ENCODE data around the gene KCND3. TPM values are rescaled to one million over a fixed set of nuclear protein-coding genes. Genes with fewer than 3 reads are reported as not detected.

KCND3 gene
- polyA plus RNA-seq, 2 donors: 0.57 to 1.6 TPM

DNA sequence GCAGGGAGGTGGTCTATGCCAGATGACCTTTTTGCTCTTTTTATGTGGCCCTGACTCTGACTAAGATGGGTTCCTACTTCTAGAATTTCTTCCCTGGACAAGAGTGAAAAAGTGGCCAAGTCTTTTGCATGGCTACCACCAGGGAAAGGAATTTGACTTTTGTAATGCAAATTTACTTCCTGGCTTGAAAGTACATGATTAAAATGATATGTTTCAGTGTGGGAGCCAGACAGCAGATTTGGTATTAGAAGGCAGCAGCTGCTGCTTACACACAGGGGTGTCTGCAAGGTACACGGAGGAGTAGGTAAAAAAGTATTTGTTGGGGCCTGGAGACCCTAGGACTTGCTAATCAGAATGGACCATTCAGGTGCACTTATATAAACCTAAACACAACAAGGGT, 78.4 kb downstream of the KCND3 start:
- WGBS, 2 donors: 76 to 87% methylated on average over 1 of the region's 1 CpG
- no peak overlapping the region for H3K27ac ChIP-seq (ENCODE audit: low read depth in 2 of 2, low read length in 1 of 2)
- no peak overlapping the region for H3K4me3 ChIP-seq (ENCODE audit: low read depth in 1 of 2, low read length in 2 of 2)
- peaks cover 0 to 3% of the 10 kb centered on the region in 2 donors for H3K4me1 ChIP-seq (ENCODE audit: control insufficient read depth in 2 of 2, insufficient read depth in 2 of 2, low read length in 1 of 2)
- no peaks in the 10 kb centered on the region for H3K9me3 ChIP-seq (ENCODE audit: control insufficient read depth in 2 of 2, insufficient read depth in 1 of 2, low read depth in 1 of 2, low read length in 1 of 2)
- no peaks in the 10 kb centered on the region for H3K36me3 ChIP-seq (ENCODE audit: control insufficient read depth in 2 of 2, insufficient read depth in 2 of 2, low read length in 1 of 2)
- no peaks in the 10 kb centered on the region for H3K27me3 ChIP-seq (ENCODE audit: control insufficient read depth in 1 of 2, insufficient read depth in 2 of 2, low read length in 2 of 2)

DNA sequence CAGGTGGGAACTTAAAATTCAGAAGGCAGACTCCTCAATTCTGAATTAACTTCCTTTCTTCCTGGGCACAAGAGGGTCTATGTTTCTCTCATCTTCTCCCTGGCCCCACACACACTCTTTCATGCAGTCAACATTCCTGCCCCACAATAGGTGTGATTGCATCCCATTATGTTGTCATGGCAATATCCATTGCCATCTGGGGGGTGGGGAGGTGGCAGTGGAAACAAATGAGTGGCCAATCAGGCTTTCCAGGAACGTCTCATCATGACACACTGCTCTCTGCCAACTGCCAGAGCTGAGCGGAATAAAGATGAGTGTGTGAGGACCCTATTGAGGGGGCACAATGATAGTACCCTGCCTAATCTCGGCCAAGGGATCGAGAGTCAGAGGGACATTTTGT, 80.4 kb downstream of the KCND3 start:
- no peak overlapping the region for H3K27ac ChIP-seq (ENCODE audit: low read depth in 2 of 2, low read length in 1 of 2)
- H3K4me1 ChIP-seq (ENCODE audit: control insufficient read depth in 2 of 2, insufficient read depth in 2 of 2, low read length in 1 of 2): peaks cover 0 to 5% of the 10 kb centered on the region in 2 donors
- no peak overlapping the region for H3K4me3 ChIP-seq (ENCODE audit: low read depth in 1 of 2, low read length in 2 of 2)
- no peaks in the 10 kb centered on the region for H3K9me3 ChIP-seq (ENCODE audit: control insufficient read depth in 2 of 2, insufficient read depth in 1 of 2, low read depth in 1 of 2, low read length in 1 of 2)
- H3K27me3 ChIP-seq (ENCODE audit: control insufficient read depth in 1 of 2, insufficient read depth in 2 of 2, low read length in 2 of 2): no peaks in the 10 kb centered on the region
- 67 to 76% methylated on average over 4 of the region's 4 CpGs for WGBS, 2 donors
- no peaks in the 10 kb centered on the region for H3K36me3 ChIP-seq (ENCODE audit: control insufficient read depth in 2 of 2, insufficient read depth in 2 of 2, low read length in 1 of 2)

DNA sequence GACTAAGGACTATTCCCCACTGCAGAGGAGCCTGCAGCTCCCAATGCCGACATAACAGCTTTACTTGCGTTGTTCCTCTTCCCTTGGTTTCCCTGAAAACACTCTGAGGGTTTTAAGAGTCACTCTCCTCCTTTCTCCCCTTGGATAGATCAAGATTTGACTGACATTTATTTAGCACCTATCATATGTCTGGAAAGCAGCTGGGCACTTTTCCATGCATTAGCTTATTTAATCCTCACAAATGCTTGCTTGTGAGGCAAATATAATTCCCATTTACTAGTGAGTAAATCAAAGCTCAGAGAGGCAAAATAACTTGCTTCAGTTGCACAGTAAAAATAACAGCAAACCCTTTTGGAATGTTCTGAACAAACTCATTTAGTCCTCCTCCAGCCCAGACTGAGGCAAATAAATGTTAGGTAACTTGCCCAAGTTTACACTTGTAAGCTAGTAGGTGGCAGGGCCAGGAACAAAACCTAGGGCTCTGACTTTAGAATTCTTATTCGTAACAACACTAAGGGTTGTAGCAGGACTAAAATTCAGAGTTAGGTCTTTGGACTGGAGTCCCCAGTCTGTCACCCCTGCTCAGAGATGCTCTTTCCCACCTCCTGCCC, 81.4 kb downstream of the KCND3 start:
- Histone ChIP-seq H3K36me3 (ENCODE audit: control insufficient read depth in 2 of 2, insufficient read depth in 2 of 2, low read length in 1 of 2) (no peaks in the 10 kb centered on the region), H3K9me3 (ENCODE audit: control insufficient read depth in 2 of 2, insufficient read depth in 1 of 2, low read depth in 1 of 2, low read length in 1 of 2) (no peaks in the 10 kb centered on the region)
- WGBS, 2 donors: 92% methylated on average over 3 of the region's 3 CpGs

DNA sequence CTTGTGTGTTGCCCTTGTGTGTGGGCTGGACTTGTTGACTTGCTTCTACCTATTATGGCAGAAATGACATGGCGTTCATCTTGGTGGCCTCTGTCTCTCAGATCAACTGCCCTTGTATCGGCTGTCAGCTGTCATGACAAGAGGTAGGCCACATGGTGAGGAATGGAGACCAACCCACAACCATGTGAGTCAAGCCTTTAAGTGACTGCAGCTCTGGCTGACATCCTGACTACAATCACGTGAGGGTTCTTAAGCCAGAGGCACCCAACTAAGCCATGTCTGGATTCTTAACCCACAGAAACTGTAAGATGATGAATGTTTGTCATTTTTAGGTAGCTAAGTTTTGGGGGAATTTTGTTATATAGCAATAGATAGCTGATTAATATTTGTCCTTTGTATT, 82.1 kb downstream of the KCND3 start:
- no peaks in the 10 kb centered on the region for H3K9me3 ChIP-seq (ENCODE audit: control insufficient read depth in 2 of 2, insufficient read depth in 1 of 2, low read depth in 1 of 2, low read length in 1 of 2)
- no peaks in the 10 kb centered on the region for H3K36me3 ChIP-seq (ENCODE audit: control insufficient read depth in 2 of 2, insufficient read depth in 2 of 2, low read length in 1 of 2)
- H3K27me3 ChIP-seq (ENCODE audit: control insufficient read depth in 1 of 2, insufficient read depth in 2 of 2, low read length in 2 of 2): no peaks in the 10 kb centered on the region
- no peak overlapping the region for H3K27ac ChIP-seq (ENCODE audit: low read depth in 2 of 2, low read length in 1 of 2)
- peaks cover 0 to 5% of the 10 kb centered on the region in 2 donors for H3K4me1 ChIP-seq (ENCODE audit: control insufficient read depth in 2 of 2, insufficient read depth in 2 of 2, low read length in 1 of 2)
- H3K4me3 ChIP-seq (ENCODE audit: low read depth in 1 of 2, low read length in 2 of 2): no peak overlapping the region
- WGBS, 2 donors: 68 to 79% methylated on average over 3 of the region's 3 CpGs

More for the DNA sequence above, 81.4 kb downstream of the KCND3 start:
- H3K27ac ChIP-seq (ENCODE audit: low read depth in 2 of 2, low read length in 1 of 2): no peak overlapping the region
- H3K4me3 ChIP-seq (ENCODE audit: low read depth in 1 of 2, low read length in 2 of 2): no peak overlapping the region
- peaks cover 0 to 5% of the 10 kb centered on the region in 2 donors for H3K4me1 ChIP-seq (ENCODE audit: control insufficient read depth in 2 of 2, insufficient read depth in 2 of 2, low read length in 1 of 2)
- no peaks in the 10 kb centered on the region for H3K27me3 ChIP-seq (ENCODE audit: control insufficient read depth in 1 of 2, insufficient read depth in 2 of 2, low read length in 2 of 2)

GRCh38 chr1:111906816-111907215, 82.7 kb downstream of the KCND3 start:
- no peaks in the 10 kb centered on the region for H3K27me3 ChIP-seq (ENCODE audit: control insufficient read depth in 1 of 2, insufficient read depth in 2 of 2, low read length in 2 of 2)
- no peak overlapping the region for H3K4me3 ChIP-seq (ENCODE audit: low read depth in 1 of 2, low read length in 2 of 2)
- no peaks in the 10 kb centered on the region for H3K9me3 ChIP-seq (ENCODE audit: control insufficient read depth in 2 of 2, insufficient read depth in 1 of 2, low read depth in 1 of 2, low read length in 1 of 2)
- H3K27ac ChIP-seq (ENCODE audit: low read depth in 2 of 2, low read length in 1 of 2): no peak overlapping the region
- WGBS, 2 donors: 36 to 40% methylated on average over 1 of the region's 1 CpG
- H3K36me3 ChIP-seq (ENCODE audit: control insufficient read depth in 2 of 2, insufficient read depth in 2 of 2, low read length in 1 of 2): no peaks in the 10 kb centered on the region
- peaks cover 0 to 5% of the 10 kb centered on the region in 2 donors for H3K4me1 ChIP-seq (ENCODE audit: control insufficient read depth in 2 of 2, insufficient read depth in 2 of 2, low read length in 1 of 2)

DNA sequence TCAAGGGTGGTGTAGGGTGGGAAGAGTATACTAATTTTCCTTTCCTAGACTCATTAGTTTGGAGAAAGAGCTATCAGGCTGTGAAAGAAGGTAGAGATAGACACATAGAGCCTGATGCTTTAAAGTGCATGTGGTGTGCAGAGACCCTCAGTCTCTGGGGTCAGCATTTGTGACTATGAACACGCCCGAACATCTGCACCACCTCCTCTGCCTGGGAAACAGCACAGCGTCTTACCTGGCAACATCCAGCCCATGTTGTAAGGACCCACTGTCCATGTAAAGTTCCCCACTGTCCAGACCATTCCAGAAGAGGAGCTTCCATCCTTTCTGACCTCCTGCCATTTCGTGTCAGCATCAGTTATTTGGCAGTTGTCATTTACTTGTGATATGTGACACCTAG, 83.4 kb downstream of the KCND3 start:
- Histone ChIP-seq H3K4me3 (ENCODE audit: low read depth in 1 of 2, low read length in 2 of 2) (no peak overlapping the region), H3K4me1 (ENCODE audit: control insufficient read depth in 2 of 2, insufficient read depth in 2 of 2, low read length in 1 of 2) (peaks cover 0 to 5% of the 10 kb centered on the region in 2 donors), H3K9me3 (ENCODE audit: control insufficient read depth in 2 of 2, insufficient read depth in 1 of 2, low read depth in 1 of 2, low read length in 1 of 2) (no peaks in the 10 kb centered on the region), H3K27me3 (ENCODE audit: control insufficient read depth in 1 of 2, insufficient read depth in 2 of 2, low read length in 2 of 2) (no peaks in the 10 kb centered on the region), H3K36me3 (ENCODE audit: control insufficient read depth in 2 of 2, insufficient read depth in 2 of 2, low read length in 1 of 2) (no peaks in the 10 kb centered on the region), H3K27ac (ENCODE audit: low read depth in 2 of 2, low read length in 1 of 2) (no peak overlapping the region)
- WGBS, 2 donors: 86 to 87% methylated on average over 4 of the region's 4 CpGs

GRCh38 chr1:111904478-111905218, 84.8 kb downstream of the KCND3 start:
- 44 to 49% methylated on average over 20 of the region's 20 CpGs for WGBS, 2 donors
- Histone ChIP-seq H3K4me3 (ENCODE audit: low read depth in 1 of 2, low read length in 2 of 2) (no peak overlapping the region), H3K4me1 (ENCODE audit: control insufficient read depth in 2 of 2, insufficient read depth in 2 of 2, low read length in 1 of 2) (peaks cover 0 to 5% of the 10 kb centered on the region in 2 donors), H3K27ac (ENCODE audit: low read depth in 2 of 2, low read length in 1 of 2) (no peak overlapping the region), H3K36me3 (ENCODE audit: control insufficient read depth in 2 of 2, insufficient read depth in 2 of 2, low read length in 1 of 2) (no peaks in the 10 kb centered on the region), H3K27me3 (ENCODE audit: control insufficient read depth in 1 of 2, insufficient read depth in 2 of 2, low read length in 2 of 2) (no peaks in the 10 kb centered on the region), H3K9me3 (ENCODE audit: control insufficient read depth in 2 of 2, insufficient read depth in 1 of 2, low read depth in 1 of 2, low read length in 1 of 2) (no peaks in the 10 kb centered on the region)

DNA sequence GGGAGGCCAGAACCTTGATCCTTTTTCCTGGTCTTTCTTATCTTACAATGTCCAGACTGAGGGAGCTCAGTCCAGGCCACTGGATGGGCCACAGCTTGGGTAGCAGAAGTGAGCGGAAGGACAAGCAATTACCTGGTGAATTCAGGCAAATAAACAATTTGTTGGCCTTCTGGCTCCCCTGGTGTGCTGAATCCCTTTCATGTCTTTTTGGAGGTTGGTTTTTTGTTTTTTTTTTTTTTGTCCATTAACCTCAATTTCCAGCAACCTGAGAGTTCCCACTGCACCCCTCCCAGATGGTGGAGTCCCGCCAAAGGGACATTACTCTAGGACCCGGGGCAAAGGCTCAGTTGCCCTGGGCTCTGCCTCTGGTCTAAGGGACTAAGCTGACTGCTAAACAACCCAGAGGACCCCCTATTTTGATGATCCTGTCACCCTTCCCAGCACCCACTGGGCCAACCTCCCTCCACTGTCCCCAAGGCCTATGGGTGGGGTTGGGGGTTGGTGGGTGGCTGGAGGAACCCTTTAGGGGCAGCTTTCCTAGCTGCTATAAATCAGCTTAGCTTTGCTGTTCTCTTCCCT, 85.5 kb downstream of the KCND3 start:
- Histone ChIP-seq H3K27me3 (ENCODE audit: control insufficient read depth in 1 of 2, insufficient read depth in 2 of 2, low read length in 2 of 2) (no peaks in the 10 kb centered on the region), H3K4me1 (ENCODE audit: control insufficient read depth in 2 of 2, insufficient read depth in 2 of 2, low read length in 1 of 2) (peaks cover 0 to 5% of the 10 kb centered on the region in 2 donors), H3K36me3 (ENCODE audit: control insufficient read depth in 2 of 2, insufficient read depth in 2 of 2, low read length in 1 of 2) (no peaks in the 10 kb centered on the region), H3K27ac (ENCODE audit: low read depth in 2 of 2, low read length in 1 of 2) (no peak overlapping the region), H3K4me3 (ENCODE audit: low read depth in 1 of 2, low read length in 2 of 2) (no peak overlapping the region), H3K9me3 (ENCODE audit: control insufficient read depth in 2 of 2, insufficient read depth in 1 of 2, low read depth in 1 of 2, low read length in 1 of 2) (no peaks in the 10 kb centered on the region)
- 92 to 94% methylated on average over 3 of the region's 3 CpGs for WGBS, 2 donors

GRCh38 chr1:111903148-111903870, 86.2 kb downstream of the KCND3 start:
- peaks cover 0 to 5% of the 10 kb centered on the region in 2 donors for H3K4me1 ChIP-seq (ENCODE audit: control insufficient read depth in 2 of 2, insufficient read depth in 2 of 2, low read length in 1 of 2)
- no peaks in the 10 kb centered on the region for H3K27me3 ChIP-seq (ENCODE audit: control insufficient read depth in 1 of 2, insufficient read depth in 2 of 2, low read length in 2 of 2)
- no peaks in the 10 kb centered on the region for H3K36me3 ChIP-seq (ENCODE audit: control insufficient read depth in 2 of 2, insufficient read depth in 2 of 2, low read length in 1 of 2)
- no peak overlapping the region for H3K27ac ChIP-seq (ENCODE audit: low read depth in 2 of 2, low read length in 1 of 2)
- 76 to 77% methylated on average over 4 of the region's 4 CpGs for WGBS, 2 donors
- no peaks in the 10 kb centered on the region for H3K9me3 ChIP-seq (ENCODE audit: control insufficient read depth in 2 of 2, insufficient read depth in 1 of 2, low read depth in 1 of 2, low read length in 1 of 2)
- H3K4me3 ChIP-seq (ENCODE audit: low read depth in 1 of 2, low read length in 2 of 2): no peak overlapping the region

Measured in esophagus (tissue), 2 donors.